Effector memory CD4-positive, alpha-beta T cell (primary cell): Measurements from ENCODE around the gene CACNA2D2.

Experiments used
- DNase-seq, 3 donors: peaks; one replicate each; pipeline ENCODE4 v3.0.0-alpha.2; 2020
- H3K27ac ChIP-seq: 2 replicates; pipeline ENCODE4 v1.7.0; 2013; ENCODE audit warnings: mild to moderate bottlenecking, low read length, moderate library complexity; ENCODE audit not compliant: insufficient read depth, poor library complexity, severe bottlenecking
- H3K27me3 ChIP-seq: replicated peaks from 2 replicates; pipeline ENCODE4 v1.7.0; 2013; ENCODE audit warnings: mild to moderate bottlenecking, low read length; ENCODE audit not compliant: insufficient read depth, control insufficient read depth, poor library complexity, severe bottlenecking
- H3K36me3 ChIP-seq: 2 replicates; pipeline ENCODE4 v1.7.0; 2013; ENCODE audit warnings: mild to moderate bottlenecking, low read length, moderate library complexity; ENCODE audit not compliant: control insufficient read depth, insufficient read depth
- H3K4me1 ChIP-seq: 2 replicates; pipeline ENCODE4 v1.7.0; 2013; ENCODE audit warnings: low read length, mild to moderate bottlenecking; ENCODE audit not compliant: control insufficient read depth, insufficient read depth, poor library complexity, severe bottlenecking
- H3K4me3 ChIP-seq: 2 replicates; pipeline ENCODE4 v1.7.0; 2013; ENCODE audit warnings: low read length, low read depth, mild to moderate bottlenecking; ENCODE audit not compliant: insufficient read depth, poor library complexity, severe bottlenecking
- H3K9me3 ChIP-seq: 2 replicates; pipeline ENCODE4 v1.7.0; 2013; ENCODE audit warnings: mild to moderate bottlenecking, low read length, moderate library complexity; ENCODE audit not compliant: control insufficient read depth

The CACNA2D2 gene

GRCh38 chr3:50319181-50319893, 184.1 kb downstream of the CACNA2D2 start:
- H3K4me3 ChIP-seq = no peak overlapping the region

GRCh38 chr3:50318615-50319014, 184.8 kb downstream of the CACNA2D2 start:
- Histone ChIP-seq H3K4me3 (no peak overlapping the region), H3K27me3 (no peaks in the 10 kb centered on the region), H3K9me3 (no peaks in the 10 kb centered on the region), H3K36me3 (no peaks in the 10 kb centered on the region), H3K27ac (no peak overlapping the region), H3K4me1 (peaks cover 41% of the 10 kb centered on the region)
- DNase-seq = no peak

More at GRCh38 chr3:50319181-50319893, 184.1 kb downstream of the CACNA2D2 start:
- no peak overlapping the region for H3K27ac ChIP-seq
- peaks cover 41% of the 10 kb centered on the region for H3K4me1 ChIP-seq
- no peaks in the 10 kb centered on the region for H3K9me3 ChIP-seq
- no peak for DNase-seq
- no peaks in the 10 kb centered on the region for H3K36me3 ChIP-seq
- no peaks in the 10 kb centered on the region for H3K27me3 ChIP-seq

- Histone ChIP-seq H3K4me3 (no peak overlapping the region), H3K4me1 (peaks cover 41% of the 10 kb centered on the region), H3K36me3 (no peaks in the 10 kb centered on the region), H3K27me3 (no peaks in the 10 kb centered on the region), H3K27ac (no peak overlapping the region), H3K9me3 (no peaks in the 10 kb centered on the region)
- DNase-seq = no peak
Observed at GRCh38 chr3:50318163-50318562, 185.3 kb downstream of the CACNA2D2 start.

GRCh38 chr3:50317300-50317699, 186.1 kb downstream of the CACNA2D2 start:
- Histone ChIP-seq H3K9me3 (no peaks in the 10 kb centered on the region), H3K36me3 (no peaks in the 10 kb centered on the region), H3K27me3 (no peaks in the 10 kb centered on the region), H3K27ac (peak overlapping the region; percentile 50), H3K4me3 (peak overlapping the region; percentile 38), H3K4me1 (peaks cover 41% of the 10 kb centered on the region)
- no peak for DNase-seq

- Histone ChIP-seq H3K4me1 (peaks cover 38% of the 10 kb centered on the region), H3K36me3 (no peaks in the 10 kb centered on the region), H3K4me3 (peak overlapping the region; percentile 38), H3K27ac (peak overlapping the region; percentile 50), H3K27me3 (no peaks in the 10 kb centered on the region), H3K9me3 (no peaks in the 10 kb centered on the region)
- DNase-seq = peak; percentile 66 to 75 (median 71)
Observed at GRCh38 chr3:50316657-50317242, 186.7 kb downstream of the CACNA2D2 start.

- Histone ChIP-seq H3K27me3 (no peaks in the 10 kb centered on the region), H3K36me3 (no peaks in the 10 kb centered on the region), H3K9me3 (no peaks in the 10 kb centered on the region), H3K4me3 (no peak overlapping the region), H3K27ac (no peak overlapping the region), H3K4me1 (peaks cover 21% of the 10 kb centered on the region)
- no peak for DNase-seq
Observed at GRCh38 chr3:50314816-50315215, 188.6 kb downstream of the CACNA2D2 start.

- Histone ChIP-seq H3K27me3 (no peaks in the 10 kb centered on the region), H3K36me3 (no peaks in the 10 kb centered on the region), H3K27ac (no peak overlapping the region), H3K9me3 (no peaks in the 10 kb centered on the region), H3K4me1 (peaks cover 20% of the 10 kb centered on the region), H3K4me3 (no peak overlapping the region)
- DNase-seq = no peak
Observed at GRCh38 chr3:50314342-50314741, 189.1 kb downstream of the CACNA2D2 start.
